ENCODE measurements around the gene GPHN.

- TF ChIP-seq SRF (IDR thresholded peaks at IDR 0.05; ENCODE audit: low read depth in 2 of 2, low read length in 2 of 2) (no peak), NR2C1 (IDR thresholded peaks at IDR 0.05) (no peak), RAD51 (IDR thresholded peaks at IDR 0.05) (no peak), CREB1 (IDR thresholded peaks at IDR 0.05; ENCODE audit: low read depth) (no peak), RAD21 (IDR thresholded peaks at IDR 0.05; ENCODE audit: insufficient read depth, low read depth, low read length) (no peak), TAF1 (IDR thresholded peaks at IDR 0.05; ENCODE audit: borderline replicate concordance, low read depth, low read length) (no peak), CBX5 (IDR thresholded peaks at IDR 0.05; ENCODE audit: low read depth) (no peak), CREM (IDR thresholded peaks at IDR 0.05; ENCODE audit: low read depth) (no peak), POLR2AphosphoS5 (IDR thresholded peaks at IDR 0.05; ENCODE audit: low read length) (no peak), JUNB (IDR thresholded peaks at IDR 0.05) (no peak), CTCF (IDR thresholded peaks at IDR 0.05 in 2 of 3, conservative IDR thresholded peaks at IDR 0.05 in 1 of 3; ENCODE audit: control insufficient read depth in 2 of 3, extremely low read depth in 1 of 3, insufficient read depth in 1 of 3, low read depth in 3 of 3, low read length in 3 of 3) (no peak), NRF1 (conservative IDR thresholded peaks at IDR 0.05; ENCODE audit: low read depth, low read length) (no peak), YY1 (IDR thresholded peaks at IDR 0.05; ENCODE audit: low read depth, low read length) (no peak)
- TF ChIP-seq, protein P1, sequence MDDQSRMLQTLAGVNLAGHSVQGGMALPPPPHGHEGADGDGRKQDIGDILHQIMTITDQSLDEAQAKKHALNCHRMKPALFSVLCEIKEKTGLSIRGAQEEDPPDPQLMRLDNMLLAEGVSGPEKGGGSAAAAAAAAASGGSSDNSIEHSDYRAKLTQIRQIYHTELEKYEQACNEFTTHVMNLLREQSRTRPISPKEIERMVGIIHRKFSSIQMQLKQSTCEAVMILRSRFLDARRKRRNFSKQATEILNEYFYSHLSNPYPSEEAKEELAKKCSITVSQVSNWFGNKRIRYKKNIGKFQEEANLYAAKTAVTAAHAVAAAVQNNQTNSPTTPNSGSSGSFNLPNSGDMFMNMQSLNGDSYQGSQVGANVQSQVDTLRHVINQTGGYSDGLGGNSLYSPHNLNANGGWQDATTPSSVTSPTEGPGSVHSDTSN (IDR thresholded peaks at IDR 0.05; ENCODE audit: insufficient replicate concordance, low read depth, low read length), result no peak
These were observed 447.2 kb downstream of the GPHN start for GRCh38 chr14:66955159-66955558.
